ENCODE data around the gene MPLKIP.

GRCh38 chr7:40177071-40177470 lies 42.6 kb upstream of the MPLKIP start:
- TF ChIP-seq CTCF (IDR thresholded peaks at IDR 0.05) (no peak), SMC3 (IDR thresholded peaks at IDR 0.05; ENCODE audit: low read depth, low read length) (no peak), REST (IDR thresholded peaks at IDR 0.05; ENCODE audit: low read depth, low read length) (no peak), RFX5 (IDR thresholded peaks at IDR 0.05; ENCODE audit: low read length) (no peak), EP300 (IDR thresholded peaks at IDR 0.05; ENCODE audit: borderline replicate concordance in 1 of 2, low read depth in 1 of 2, low read length in 1 of 2) (no peak), TCF12 (IDR thresholded peaks at IDR 0.05) (no peak), MAX (IDR thresholded peaks at IDR 0.05; ENCODE audit: low read depth) (no peak), RCOR1 (IDR thresholded peaks at IDR 0.05; ENCODE audit: low read length) (no peak)
